ENCODE results near the gene PRDM12.
"Not testable (repeated sequence)": the region's sequence is repeated elsewhere in the genome, so short reads cannot be mapped to it uniquely, and the experiment has no call there.

PRDM12 gene

GRCh38 chr9:130665431-130666392 lies 1.3 kb downstream of the PRDM12 start:
- no peak for DNase-seq

- no peak for DNase-seq
These were observed 2.2 kb downstream of the PRDM12 start for GRCh38 chr9:130666393-130667119.

GRCh38 chr9:130667120-130667435 lies 2.7 kb downstream of the PRDM12 start:
- DNase-seq, result no peak

GRCh38 chr9:130668196-130668595 lies 3.8 kb downstream of the PRDM12 start:
- DNase-seq, result no peak

GRCh38 chr9:130668659-130669058 lies 4.3 kb downstream of the PRDM12 start:
- no peak for DNase-seq

GRCh38 chr9:130669965-130670364 lies 5.6 kb downstream of the PRDM12 start:
- DNase-seq, result no peak

GRCh38 chr9:130670644-130671043 lies 6.2 kb downstream of the PRDM12 start:
- no peak for DNase-seq

- DNase-seq, result no peak
These were observed 8.1 kb downstream of the PRDM12 start for GRCh38 chr9:130672466-130672865.

GRCh38 chr9:130672933-130673615 lies 8.7 kb downstream of the PRDM12 start:
- no peak for DNase-seq

- no peak for DNase-seq
These were observed 11.0 kb downstream of the PRDM12 start for GRCh38 chr9:130675396-130675795.

GRCh38 chr9:130677252-130677651 lies 12.9 kb downstream of the PRDM12 start:
- no peak for DNase-seq

- peak; percentile 71 for DNase-seq
These were observed 16.7 kb downstream of the PRDM12 start for GRCh38 chr9:130680836-130681768.

GRCh38 chr9:130681769-130682420 lies 17.5 kb downstream of the PRDM12 start:
- no peak for DNase-seq

- DNase-seq, result peak; percentile 84
These were observed 18.2 kb downstream of the PRDM12 start for GRCh38 chr9:130682421-130683121.

- no peak for DNase-seq
These were observed 20.7 kb downstream of the PRDM12 start for GRCh38 chr9:130685104-130685503.

GRCh38 chr9:130685945-130686344 lies 21.6 kb downstream of the PRDM12 start:
- DNase-seq, result not testable (repeated sequence)

GRCh38 chr9:130687615-130688014 lies 23.2 kb downstream of the PRDM12 start:
- DNase-seq, result no peak

- no peak for DNase-seq
These were observed 23.7 kb downstream of the PRDM12 start for GRCh38 chr9:130688072-130688471.

- DNase-seq, result no peak
These were observed 25.2 kb downstream of the PRDM12 start for GRCh38 chr9:130689572-130689936.

GRCh38 chr9:130689937-130690700 lies 25.7 kb downstream of the PRDM12 start:
- DNase-seq, result peak; percentile 49

Measured in NCI-H1092 treated with DMSO at 0.1 percent for 48 hours (cell line).